SU-DHL-6 (cell line): ENCODE results near the gene CTXND1.
"Not testable (repeated sequence)": the region's sequence is repeated elsewhere in the genome, so short reads cannot be mapped to it uniquely, and the experiment has no call there.

Experiments
- CTCF ChIP-seq: fragments of 200-600 bp; sonication (generic); IDR thresholded peaks from one replicate; pipeline ENCODE4 v1.5.1; 2017; ENCODE audit warnings: antibody characterized with exemption, mild to moderate bottlenecking, low read length, moderate library complexity; ENCODE audit not compliant: insufficient read depth, poor library complexity, severe bottlenecking
- EZH2phosphoT487 ChIP-seq: fragments of 200-600 bp; sonication (generic), shearing (Covaris generic); conservative IDR thresholded peaks from 2 replicates; pipeline ENCODE4 v1.6.1; 2018; ENCODE audit warnings: mild to moderate bottlenecking, antibody characterized with exemption, low read length, moderate library complexity, mixed read lengths

- not testable (repeated sequence) for TF ChIP-seq CTCF, EZH2phosphoT487
Observed at GRCh38 chr15:80155378-80156175, 96.4 kb downstream of the CTXND1 start.
